Right lobe of liver (tissue), 6 donors: Measurements from ENCODE around the gene SEC22A. TPM values are rescaled to one million over a fixed set of nuclear protein-coding genes. Genes with fewer than 3 reads are reported as not detected.
A peak's percentile ranks its signal among the peaks of the same experiment; 100 is the strongest.

Source experiments
- ATAC-seq, 4 donors: fragments of 200-7000 bp; cut with Tn5 transposase; one replicate each; pipeline ENCODE4 v1.9.1; 2020; ENCODE audit warnings: mild to moderate bottlenecking in 4 of 4, moderate library complexity in 4 of 4
- DNase-seq, 3 donors: peaks; one replicate each; pipeline ENCODE4 v3.0.0-alpha.2; 2020
- H3K27ac ChIP-seq, 3 donors: fragments of 200-600 bp; one replicate each; pipeline ENCODE4 v1.8.0; 2022
- H3K27me3 ChIP-seq, 2 donors: fragments of 200-600 bp; one replicate each; pipeline ENCODE4 v1.8.0; 2022
- H3K36me3 ChIP-seq, 4 donors: fragments of 200-600 bp; sonication (generic) in 1 of 4; one replicate each; pipeline versions ENCODE4 v1.5.1 to v1.8.0; 2017 to 2022; ENCODE audit warnings: control low read depth in 1 of 4
- H3K4me1 ChIP-seq, 4 donors: fragments of 200-600 bp; sonication (generic) in 1 of 4; one replicate each; pipeline versions ENCODE4 v1.5.1 to v1.8.0; 2017 to 2022; ENCODE audit warnings: control low read depth in 1 of 4
- H3K4me3 ChIP-seq, 3 donors: fragments of 200-600 bp; one replicate each; pipeline ENCODE4 v1.8.0; 2022
- H3K9me3 ChIP-seq, 4 donors: fragments of 200-600 bp; sonication (generic) in 1 of 4; one replicate each; pipeline versions ENCODE4 v1.5.1 to v1.8.0; 2017 to 2022; ENCODE audit warnings: control low read depth in 1 of 4
- CTCF ChIP-seq, 4 donors: fragments of 200-600 bp in 3 of 4; fragments of 450-650 bp in 1 of 4; IDR thresholded peaks; one replicate each; pipeline versions ENCODE4 v1.5.1 to v1.8.0; 2016 to 2022; ENCODE audit warnings: antibody characterized with exemption in 4 of 4, mild to moderate bottlenecking in 2 of 4
- POLR2A ChIP-seq: fragments of 450-650 bp; IDR thresholded peaks from one replicate; pipeline ENCODE4 v1.6.1; 2017; ENCODE audit warnings: antibody characterized with exemption, mild to moderate bottlenecking
- WGBS: methylation state at CpG from one replicate; pipeline ENCODE4 v1.1.6; 2018; ENCODE audit warnings: low coverage, low lambda C conversion rate; ENCODE audit not compliant: insufficient coverage; ENCODE audit errors: missing lambda C conversion rate; 5-methylcytosine and 5-hydroxymethylcytosine counted together
- intact Hi-C, 2 donors: fragments of 100-400 bp; cut with DNase I; formaldehyde crosslinking; loops; one replicate each; pipeline versions ENCODE4 v1.11.2 to v1.14.1; 2022
- total RNA-seq, 6 experiments: library from RNA; depleted of rRNA in 2 of 6; stranded (reverse); fragments of >200 nt in 2 of 6; fragmentation: NEBNext Ultra II Directional in 3 of 6; extraction: Animal tissue kit (Norgen Biotek cat#: 25700) in 3 of 6; gene quantifications; one replicate each; pipeline versions ENCODE4 v1.1.0 to v1.2.4, GENCODE V29; 2016 to 2023
- donor health status: DM: no; HTN: yes; CAD: no.
- donor health status: DM: no; HTN: no; CAD: no.
- donor health status: DM: no; HTN: no; CAD: no.
- donor health status: DM: no; HTN: yes; CAD: no.
- donor health status: DM: no; HTN: yes; CAD: no.

SEC22A gene
- total RNA-seq, 6 experiments from 2014 or later: 7.5 to 24.9 (median 11.0) TPM

- no peak for ATAC-seq
- peaks cover 0 to 59% (median 32%) of the 10 kb centered on the region in 4 donors for H3K4me1 ChIP-seq
These were observed 47.4 kb upstream of the SEC22A start for GRCh38 chr3:123154020-123154985.

GRCh38 chr3:123155471-123156011 is 46.2 kb upstream of the SEC22A start:
- Histone ChIP-seq H3K4me3 (no peak overlapping the region), H3K36me3 (peaks cover 0 to 44% (median 20%) of the 10 kb centered on the region in 4 donors), H3K27ac (peak overlapping the region in 1 of 3 donors; percentile 78), H3K4me1 (peaks cover 0 to 59% (median 32%) of the 10 kb centered on the region in 4 donors), H3K9me3 (no peaks in the 10 kb centered on the region), H3K27me3 (no peaks in the 10 kb centered on the region)
- DNase-seq (peak; percentile 50 to 83 (median 82)), ATAC-seq (peak; percentile 26 to 56 (median 44))
- TF ChIP-seq POLR2A: no peak
- TF ChIP-seq CTCF (IDR thresholded peaks at IDR 0.05): no peak
- intact Hi-C loops: no loop called here
- no CpG with 5 or more reads among the region's 9 CpGs for WGBS

More at GRCh38 chr3:123154020-123154985, 47.4 kb upstream of the SEC22A start:
- Histone ChIP-seq H3K27ac (no peak overlapping the region), H3K4me3 (no peak overlapping the region), H3K36me3 (peaks cover 0 to 50% (median 20%) of the 10 kb centered on the region in 4 donors), H3K9me3 (no peaks in the 10 kb centered on the region), H3K27me3 (no peaks in the 10 kb centered on the region)
- TF ChIP-seq POLR2A (no peak), CTCF (IDR thresholded peaks at IDR 0.05) (no peak)
- intact Hi-C loops: no loop called here
- DNase-seq: no peak
- WGBS: 49% methylated on average over 5 of the region's 7 CpGs

GRCh38 chr3:123156276-123156995 is 45.3 kb upstream of the SEC22A start:
- Histone ChIP-seq H3K4me1 (peaks cover 0 to 59% (median 32%) of the 10 kb centered on the region in 4 donors), H3K9me3 (no peaks in the 10 kb centered on the region), H3K27me3 (no peaks in the 10 kb centered on the region), H3K36me3 (peaks cover 0 to 43% (median 21%) of the 10 kb centered on the region in 4 donors), H3K4me3 (no peak overlapping the region), H3K27ac (peak overlapping the region; percentile 35 to 78 (median 68))
- TF ChIP-seq POLR2A (no peak), CTCF (IDR thresholded peaks at IDR 0.05) (no peak)
- DNase-seq: no peak
- intact Hi-C loops: no loop called here
- WGBS: 82% methylated on average over 5 of the region's 15 CpGs
- ATAC-seq: peak in 3 of 4 donors; percentile 2 to 24 (median 9)

GRCh38 chr3:123157209-123157597 is 44.5 kb upstream of the SEC22A start:
- WGBS: no CpG with 5 or more reads among the region's 2 CpGs
- peaks cover 0 to 50% (median 26%) of the 10 kb centered on the region in 4 donors for H3K36me3 ChIP-seq
- no peak overlapping the region for H3K4me3 ChIP-seq
- peaks cover 0 to 59% (median 32%) of the 10 kb centered on the region in 4 donors for H3K4me1 ChIP-seq
- H3K9me3 ChIP-seq: no peaks in the 10 kb centered on the region
- H3K27ac ChIP-seq: peak overlapping the region; percentile 35 to 78 (median 68)
- TF ChIP-seq POLR2A (no peak), CTCF (IDR thresholded peaks at IDR 0.05) (no peak)
- H3K27me3 ChIP-seq: no peaks in the 10 kb centered on the region
- DNase-seq: no peak
- ATAC-seq: peak in 3 of 4 donors; percentile 30 to 58 (median 55)
- intact Hi-C loops: no loop called here
